Panc1 (cell line): ENCODE data around the gene DYNLL2. TPM values are rescaled to one million over a fixed set of nuclear protein-coding genes. Genes with fewer than 3 reads are reported as not detected.

Experiments
- ATAC-seq: fragments of 200-7000 bp; cut with Tn5 transposase; 2 replicates; pipeline ENCODE4 v1.9.1; 2020; ENCODE audit warnings: mild to moderate bottlenecking, moderate library complexity
- BruUV-seq: library from RNA; stranded (reverse); fragments of 400-500 nt; replicated peaks from 2 replicates; lab custom pipeline; 2021; lab: Mats Ljungman, UMichigan
- CTCF ChIA-PET: fragments of 300-600 bp; sonication (Branson Sonifier 250); formaldehyde crosslinking; loops from one replicate; lab custom pipeline; 2022; ENCODE audit warnings: antibody characterized with exemption; lab: Charles Lee
- POLR2A ChIA-PET: fragments of 300-600 bp; sonication (Branson Sonifier 250); formaldehyde crosslinking; loops from one replicate; lab custom pipeline; 2022; ENCODE audit warnings: antibody characterized with exemption; lab: Charles Lee
- DNase-seq: peaks from one replicate; pipeline ENCODE4 v3.0.0-alpha.2; 2010; ENCODE audit warnings: low read depth, low spot score
- H3K27ac ChIP-seq: 2 replicates; pipeline ENCODE4 v1.5.1; 2011; ENCODE audit warnings: mild to moderate bottlenecking, low read length, inconsistent platforms
- H3K27me3 ChIP-seq: fragments of 200-500 bp; sonication (Bioruptor generic); 2 replicates; pipeline ENCODE4 v1.6.0; 2014; ENCODE audit warnings: low read length, inconsistent platforms; ENCODE audit not compliant: control insufficient read depth, insufficient read depth
- H3K36me3 ChIP-seq: fragments of 200-500 bp; sonication (Bioruptor generic); 2 replicates; pipeline ENCODE4 v1.5.1; 2014; ENCODE audit warnings: inconsistent platforms, mild to moderate bottlenecking, low read length, moderate library complexity; ENCODE audit not compliant: control insufficient read depth, insufficient read depth
- H3K4me1 ChIP-seq: 2 replicates; pipeline ENCODE4 v1.5.1; 2011; ENCODE audit warnings: inconsistent platforms, mild to moderate bottlenecking, low read length, moderate library complexity; ENCODE audit not compliant: control insufficient read depth, insufficient read depth
- H3K4me3 ChIP-seq, 2 experiments: 2 replicates each; pipeline ENCODE4 v1.5.1; 2011 to 2012; ENCODE audit warnings: low read depth in 2 of 2, low read length in 2 of 2, mild to moderate bottlenecking in 2 of 2, inconsistent platforms in 1 of 2, moderate library complexity in 1 of 2
- H3K9me3 ChIP-seq: fragments of 200-500 bp; sonication (Bioruptor generic); 2 replicates; pipeline ENCODE4 v1.5.1; 2014; ENCODE audit warnings: low read depth, mild to moderate bottlenecking, inconsistent platforms, low read length, moderate library complexity; ENCODE audit not compliant: control insufficient read depth, insufficient read depth
- POLR2AphosphoS5 ChIP-seq: IDR thresholded peaks from 2 replicates; pipeline ENCODE4 v1.6.1; 2012; ENCODE audit warnings: mild to moderate bottlenecking, low read depth, low read length, moderate library complexity
- SIN3A ChIP-seq: IDR thresholded peaks from 2 replicates; pipeline ENCODE4 v1.6.1; 2012; ENCODE audit warnings: low read depth, mild to moderate bottlenecking, low read length, moderate library complexity, borderline replicate concordance; ENCODE audit not compliant: insufficient read depth
- TCF7L2 ChIP-seq: IDR thresholded peaks from 2 replicates; pipeline ENCODE4 v1.6.1; 2011; ENCODE audit warnings: mild to moderate bottlenecking, low read depth, low read length, inconsistent platforms
- in situ Hi-C: cut with HindIII; loops from 2 replicates; pipeline ENCODE4 v1.10.0; 2016; ENCODE audit warnings: low sequenced_read_pairs, low pct_unique_long_range_greater_than_20kb
- intact Hi-C: fragments of 100-400 bp; cut with micrococcal nuclease; formaldehyde crosslinking; loops from one replicate; pipeline ENCODE4 v1.10.0; 2022; ENCODE audit not compliant: unreplicated experiment
- total RNA-seq: library from RNA; stranded (reverse); gene quantifications from one replicate; pipeline ENCODE4 v1.2.1, GENCODE V29; 2021; ENCODE audit not compliant: unreplicated experiment
- TF ChIP-seq, protein P1 (sequence below): fragments of 450-650 bp; IDR thresholded peaks from 2 replicates; pipeline ENCODE4 v1.5.1; 2017; ENCODE audit warnings: mild to moderate bottlenecking
- TF ChIP-seq, protein P2 (sequence below), 2 experiments: IDR thresholded peaks; 2 replicates each; pipeline ENCODE4 v1.6.1; 2011 to 2012; ENCODE audit warnings: low read depth in 2 of 2, control low read depth in 1 of 2, low read length in 1 of 2, mild to moderate bottlenecking in 1 of 2, moderate library complexity in 1 of 2; ENCODE audit not compliant: insufficient read depth in 1 of 2

DYNLL2 gene
- total RNA-seq, 1 experiment from 2014 or later, result 19.8 TPM

DNA sequence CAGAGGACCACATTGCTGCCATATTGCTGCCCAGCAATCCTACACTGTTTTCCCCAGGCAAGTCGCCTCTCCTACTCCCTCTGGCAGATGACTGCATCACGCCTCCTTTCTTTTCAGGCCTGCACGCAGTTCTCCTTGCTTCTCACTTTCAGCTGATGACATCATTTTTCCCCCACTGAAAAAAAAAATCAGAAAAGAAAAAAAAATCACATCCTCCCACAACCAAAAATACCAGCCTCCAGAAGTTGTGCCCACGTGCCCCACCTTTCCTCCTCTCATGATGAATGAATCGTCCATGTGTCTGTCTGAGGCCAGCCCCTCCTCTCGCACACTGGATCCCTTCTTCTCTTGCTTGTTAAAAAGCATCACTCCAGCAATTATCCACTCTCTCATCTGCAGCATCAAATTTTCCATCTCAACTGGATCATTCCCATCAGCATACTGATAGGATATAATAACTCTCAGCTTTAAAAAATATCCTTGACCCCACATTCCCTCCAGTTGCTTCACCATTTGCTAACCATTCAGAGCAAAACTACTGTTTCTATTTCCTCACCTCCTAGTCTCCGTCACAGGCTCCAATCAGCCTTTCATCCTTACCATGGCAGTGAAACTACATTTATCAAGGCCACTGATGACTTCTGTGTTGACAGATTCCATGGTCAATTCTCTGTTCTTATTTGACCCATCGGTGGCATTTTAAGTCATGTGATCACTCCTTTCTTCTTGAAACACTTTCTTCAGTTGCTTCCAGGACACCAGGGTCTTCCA is 30.1 kb upstream of the DYNLL2 start:
- no peak overlapping the region for H3K27ac ChIP-seq
- no peaks in the 10 kb centered on the region for H3K4me1 ChIP-seq
- TF ChIP-seq SIN3A, result no peak
- TF ChIP-seq TCF7L2, result no peak
- no peak for TF ChIP-seq POLR2AphosphoS5
- TF ChIP-seq, protein P1, sequence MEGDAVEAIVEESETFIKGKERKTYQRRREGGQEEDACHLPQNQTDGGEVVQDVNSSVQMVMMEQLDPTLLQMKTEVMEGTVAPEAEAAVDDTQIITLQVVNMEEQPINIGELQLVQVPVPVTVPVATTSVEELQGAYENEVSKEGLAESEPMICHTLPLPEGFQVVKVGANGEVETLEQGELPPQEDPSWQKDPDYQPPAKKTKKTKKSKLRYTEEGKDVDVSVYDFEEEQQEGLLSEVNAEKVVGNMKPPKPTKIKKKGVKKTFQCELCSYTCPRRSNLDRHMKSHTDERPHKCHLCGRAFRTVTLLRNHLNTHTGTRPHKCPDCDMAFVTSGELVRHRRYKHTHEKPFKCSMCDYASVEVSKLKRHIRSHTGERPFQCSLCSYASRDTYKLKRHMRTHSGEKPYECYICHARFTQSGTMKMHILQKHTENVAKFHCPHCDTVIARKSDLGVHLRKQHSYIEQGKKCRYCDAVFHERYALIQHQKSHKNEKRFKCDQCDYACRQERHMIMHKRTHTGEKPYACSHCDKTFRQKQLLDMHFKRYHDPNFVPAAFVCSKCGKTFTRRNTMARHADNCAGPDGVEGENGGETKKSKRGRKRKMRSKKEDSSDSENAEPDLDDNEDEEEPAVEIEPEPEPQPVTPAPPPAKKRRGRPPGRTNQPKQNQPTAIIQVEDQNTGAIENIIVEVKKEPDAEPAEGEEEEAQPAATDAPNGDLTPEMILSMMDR, result no peak
- TF ChIP-seq, protein P2, sequence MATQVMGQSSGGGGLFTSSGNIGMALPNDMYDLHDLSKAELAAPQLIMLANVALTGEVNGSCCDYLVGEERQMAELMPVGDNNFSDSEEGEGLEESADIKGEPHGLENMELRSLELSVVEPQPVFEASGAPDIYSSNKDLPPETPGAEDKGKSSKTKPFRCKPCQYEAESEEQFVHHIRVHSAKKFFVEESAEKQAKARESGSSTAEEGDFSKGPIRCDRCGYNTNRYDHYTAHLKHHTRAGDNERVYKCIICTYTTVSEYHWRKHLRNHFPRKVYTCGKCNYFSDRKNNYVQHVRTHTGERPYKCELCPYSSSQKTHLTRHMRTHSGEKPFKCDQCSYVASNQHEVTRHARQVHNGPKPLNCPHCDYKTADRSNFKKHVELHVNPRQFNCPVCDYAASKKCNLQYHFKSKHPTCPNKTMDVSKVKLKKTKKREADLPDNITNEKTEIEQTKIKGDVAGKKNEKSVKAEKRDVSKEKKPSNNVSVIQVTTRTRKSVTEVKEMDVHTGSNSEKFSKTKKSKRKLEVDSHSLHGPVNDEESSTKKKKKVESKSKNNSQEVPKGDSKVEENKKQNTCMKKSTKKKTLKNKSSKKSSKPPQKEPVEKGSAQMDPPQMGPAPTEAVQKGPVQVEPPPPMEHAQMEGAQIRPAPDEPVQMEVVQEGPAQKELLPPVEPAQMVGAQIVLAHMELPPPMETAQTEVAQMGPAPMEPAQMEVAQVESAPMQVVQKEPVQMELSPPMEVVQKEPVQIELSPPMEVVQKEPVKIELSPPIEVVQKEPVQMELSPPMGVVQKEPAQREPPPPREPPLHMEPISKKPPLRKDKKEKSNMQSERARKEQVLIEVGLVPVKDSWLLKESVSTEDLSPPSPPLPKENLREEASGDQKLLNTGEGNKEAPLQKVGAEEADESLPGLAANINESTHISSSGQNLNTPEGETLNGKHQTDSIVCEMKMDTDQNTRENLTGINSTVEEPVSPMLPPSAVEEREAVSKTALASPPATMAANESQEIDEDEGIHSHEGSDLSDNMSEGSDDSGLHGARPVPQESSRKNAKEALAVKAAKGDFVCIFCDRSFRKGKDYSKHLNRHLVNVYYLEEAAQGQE (IDR thresholded peaks at IDR 0.05; ENCODE audit: insufficient read depth in 1 of 2, low read depth in 2 of 2, low read length in 1 of 2), result no peak
- no peak overlapping the region for H3K4me3 ChIP-seq
- no peaks in the 10 kb centered on the region for H3K36me3 ChIP-seq
- CTCF ChIA-PET, result no interaction called here
- POLR2A ChIA-PET, result interaction anchor here (1.0 kb wide), 1 partner anchor 30 kb away, joined by 7 read pairs; the partner anchor contains the start of gene DYNLL2
- no TSS peak for BruUV-seq
- H3K9me3 ChIP-seq, result no peaks in the 10 kb centered on the region
- DNase-seq, result no peak
- peaks cover 2% of the 10 kb centered on the region; the same call in 1 of the 2 replicates for H3K27me3 ChIP-seq
- intact Hi-C loops, result no loop called here
- in situ Hi-C loops, result no loop called here
- ATAC-seq, result no peak; the same call in 1 of the 2 replicates

DNA sequence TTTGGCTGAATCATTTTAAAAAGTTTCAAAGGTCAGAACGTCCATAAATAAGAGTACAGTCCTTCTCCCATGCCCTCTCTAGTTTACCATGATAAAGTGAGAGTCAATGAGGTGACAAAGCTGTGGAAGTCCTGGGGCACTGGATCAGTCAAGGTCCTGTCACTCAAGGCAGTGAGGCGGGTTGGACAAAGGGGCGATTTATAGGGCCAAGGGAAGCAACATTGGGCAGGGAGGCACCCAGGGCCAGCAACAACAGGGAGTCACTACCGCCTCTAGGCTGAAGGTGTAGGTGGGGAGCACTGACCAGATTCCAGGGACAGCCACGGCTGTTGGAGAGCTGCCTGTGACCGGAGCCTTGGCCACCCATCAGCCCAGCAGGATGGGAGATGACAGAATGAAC is 28.6 kb upstream of the DYNLL2 start:
- no peak for DNase-seq
- ChIA-PET POLR2A (interaction anchor here (0.6 to 1.0 kb wide), 2 partner anchors 7 to 14 kb away, joined by 4 to 5 read pairs; no protein-coding TSS in a partner anchor), CTCF (interaction anchor here (0.6 kb wide), 1 partner anchor 18 kb away, joined by 3 read pairs; no protein-coding TSS in a partner anchor)
- TF ChIP-seq, protein P2 (IDR thresholded peaks at IDR 0.05; ENCODE audit: insufficient read depth in 1 of 2, low read depth in 2 of 2, low read length in 1 of 2), result no peak
- TF ChIP-seq POLR2AphosphoS5 (no peak), TCF7L2 (no peak), SIN3A (no peak)
- TF ChIP-seq, protein P1, result no peak
- no peaks in the 10 kb centered on the region for H3K36me3 ChIP-seq
- H3K4me3 ChIP-seq, result no peak overlapping the region
- in situ Hi-C loops, result no loop called here
- H3K27me3 ChIP-seq, result peaks cover 2% of the 10 kb centered on the region; the same call in 1 of the 2 replicates
- H3K4me1 ChIP-seq, result no peaks in the 10 kb centered on the region
- intact Hi-C loops, result no loop called here
- no peak for ATAC-seq
- no peaks in the 10 kb centered on the region for H3K9me3 ChIP-seq
- H3K27ac ChIP-seq, result no peak overlapping the region
- no TSS peak for BruUV-seq
